ENCODE data around the gene DNTTIP2. TPM values are rescaled to one million over a fixed set of nuclear protein-coding genes. Genes with fewer than 3 reads are reported as not detected.

The DNTTIP2 gene
- total and polyA plus RNA-seq, 2 donors (not counting 3 experiments of a cell fraction or from before 2014, with no cell fraction given), result 8.0 to 53.7 TPM

DNA sequence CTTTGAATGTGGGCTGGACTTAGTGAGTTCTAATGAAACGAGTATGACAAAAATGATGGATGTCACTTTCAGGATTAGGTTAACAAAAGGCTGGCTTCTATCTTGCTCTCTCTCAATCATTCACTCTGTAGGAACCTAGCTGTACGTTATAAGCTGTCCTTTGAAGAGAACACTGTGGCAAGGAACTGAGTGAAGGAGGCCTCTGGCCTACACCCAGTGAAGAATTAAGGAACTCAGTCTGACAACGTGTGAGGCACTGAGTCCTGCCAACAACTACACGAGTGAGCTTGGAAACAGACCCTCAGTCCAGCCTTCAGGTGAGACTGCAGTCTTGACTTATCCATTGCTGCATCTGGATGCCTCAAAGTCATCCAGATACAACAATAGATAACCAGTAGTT is 3.3 kb upstream of the DNTTIP2 start:
- POLR2A ChIA-PET, result no interaction called here
- CTCF ChIA-PET, result interaction anchor here (1.1 kb wide), 1 partner anchor 581 kb away, joined by 3 read pairs; no protein-coding TSS in a partner anchor

More for the DNA sequence above, 3.3 kb upstream of the DNTTIP2 start:
- Histone ChIP-seq H2AFZ (ENCODE audit: low read depth, low read length) (no peak overlapping the region), H3K9me1 (replicated peaks; ENCODE audit: control insufficient read depth, extremely low read depth, insufficient read depth, low read length) (no peaks in the 10 kb centered on the region), H3K9ac (replicated peaks; ENCODE audit: extremely low read depth, insufficient read depth, low read length) (no peak overlapping the region), H3K4me3 (replicated peaks in 1 of 3; ENCODE audit: insufficient read depth in 1 of 3, low read depth in 1 of 3, low read length in 3 of 3) (no peak overlapping the region), H3K9me3 (replicated peaks; ENCODE audit: control insufficient read depth, insufficient read depth, low read length) (no peaks in the 10 kb centered on the region), H3K36me3 (ENCODE audit: control insufficient read depth in 2 of 2, extremely low read depth in 1 of 2, insufficient read depth in 2 of 2, low read length in 2 of 2) (peaks cover 0 to 4% of the 10 kb centered on the region in 2 experiments), H4K20me1 (replicated peaks; ENCODE audit: control insufficient read depth, extremely low read depth, insufficient read depth, low read length) (no peaks in the 10 kb centered on the region), H3K27ac (ENCODE audit: insufficient read depth, low read depth, low read length) (no peak overlapping the region), H3K79me2 (ENCODE audit: control insufficient read depth, insufficient read depth, low read length) (peaks cover 17% of the 10 kb centered on the region), H3K4me1 (ENCODE audit: control insufficient read depth, extremely low read depth, insufficient read depth, low read length) (peaks cover 20% of the 10 kb centered on the region), H3K4me2 (ENCODE audit: insufficient read depth, low read length) (no peak overlapping the region), H3K27me3 (ENCODE audit: control insufficient read depth in 2 of 2, insufficient read depth in 2 of 2, low read length in 2 of 2) (no peaks in the 10 kb centered on the region)
- intact Hi-C loops (cut with micrococcal nuclease) (no loop called here), dilution Hi-C loops (cut with MboI; ENCODE audit: extremely low pct_ligation_motif_present, low sequenced_read_pairs) (no loop called here)
- TF ChIP-seq MYC (IDR thresholded peaks at IDR 0.05; ENCODE audit: low read depth, low read length) (no peak), POLR2AphosphoS5 (IDR thresholded peaks at IDR 0.05; ENCODE audit: insufficient read depth, low read depth, low read length) (no peak), JUN (IDR thresholded peaks at IDR 0.05; ENCODE audit: borderline replicate concordance, insufficient read depth, insufficient read length, low read depth) (no peak), FOS (IDR thresholded peaks at IDR 0.05; ENCODE audit: borderline replicate concordance, insufficient read depth, low read length) (no peak), EZH2 (IDR thresholded peaks at IDR 0.05; ENCODE audit: borderline replicate concordance, low read depth, low read length, severe bottlenecking) (no peak), GATA2 (IDR thresholded peaks at IDR 0.05; ENCODE audit: insufficient read depth, insufficient read length, low read depth, low read length) (no peak), POLR2A (IDR thresholded peaks at IDR 0.05; ENCODE audit: low read depth, low read length) (no peak)
- TF ChIP-seq, protein P1, sequence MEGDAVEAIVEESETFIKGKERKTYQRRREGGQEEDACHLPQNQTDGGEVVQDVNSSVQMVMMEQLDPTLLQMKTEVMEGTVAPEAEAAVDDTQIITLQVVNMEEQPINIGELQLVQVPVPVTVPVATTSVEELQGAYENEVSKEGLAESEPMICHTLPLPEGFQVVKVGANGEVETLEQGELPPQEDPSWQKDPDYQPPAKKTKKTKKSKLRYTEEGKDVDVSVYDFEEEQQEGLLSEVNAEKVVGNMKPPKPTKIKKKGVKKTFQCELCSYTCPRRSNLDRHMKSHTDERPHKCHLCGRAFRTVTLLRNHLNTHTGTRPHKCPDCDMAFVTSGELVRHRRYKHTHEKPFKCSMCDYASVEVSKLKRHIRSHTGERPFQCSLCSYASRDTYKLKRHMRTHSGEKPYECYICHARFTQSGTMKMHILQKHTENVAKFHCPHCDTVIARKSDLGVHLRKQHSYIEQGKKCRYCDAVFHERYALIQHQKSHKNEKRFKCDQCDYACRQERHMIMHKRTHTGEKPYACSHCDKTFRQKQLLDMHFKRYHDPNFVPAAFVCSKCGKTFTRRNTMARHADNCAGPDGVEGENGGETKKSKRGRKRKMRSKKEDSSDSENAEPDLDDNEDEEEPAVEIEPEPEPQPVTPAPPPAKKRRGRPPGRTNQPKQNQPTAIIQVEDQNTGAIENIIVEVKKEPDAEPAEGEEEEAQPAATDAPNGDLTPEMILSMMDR (IDR thresholded peaks at IDR 0.05; ENCODE audit: extremely low read depth in 1 of 2, insufficient read depth in 1 of 2, low read depth in 1 of 2, low read length in 2 of 2), result no peak
- TF ChIP-seq, protein P2, sequence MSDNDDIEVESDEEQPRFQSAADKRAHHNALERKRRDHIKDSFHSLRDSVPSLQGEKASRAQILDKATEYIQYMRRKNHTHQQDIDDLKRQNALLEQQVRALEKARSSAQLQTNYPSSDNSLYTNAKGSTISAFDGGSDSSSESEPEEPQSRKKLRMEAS (IDR thresholded peaks at IDR 0.05; ENCODE audit: insufficient read depth, insufficient read length), result no peak
- FAIRE-seq, result no peak
- BruUV-seq (replicated peaks), result no TSS peak
- no peak for DNase-seq (ENCODE audit: low read depth, low spot score)
